22Rv1 (cell line): ENCODE data around the gene RUNX2.

Experiments
- ZFX ChIP-seq: fragments of 450-650 bp; IDR thresholded peaks from 2 replicates; pipeline ENCODE4 v1.6.1; 2017; ENCODE audit warnings: antibody characterized with exemption, borderline replicate concordance
- TF ChIP-seq, protein P1 (sequence below): fragments of 450-650 bp; IDR thresholded peaks from 2 replicates; pipeline ENCODE4 v1.5.1; 2017; ENCODE audit warnings: mild to moderate bottlenecking

- TF ChIP-seq, protein P1, sequence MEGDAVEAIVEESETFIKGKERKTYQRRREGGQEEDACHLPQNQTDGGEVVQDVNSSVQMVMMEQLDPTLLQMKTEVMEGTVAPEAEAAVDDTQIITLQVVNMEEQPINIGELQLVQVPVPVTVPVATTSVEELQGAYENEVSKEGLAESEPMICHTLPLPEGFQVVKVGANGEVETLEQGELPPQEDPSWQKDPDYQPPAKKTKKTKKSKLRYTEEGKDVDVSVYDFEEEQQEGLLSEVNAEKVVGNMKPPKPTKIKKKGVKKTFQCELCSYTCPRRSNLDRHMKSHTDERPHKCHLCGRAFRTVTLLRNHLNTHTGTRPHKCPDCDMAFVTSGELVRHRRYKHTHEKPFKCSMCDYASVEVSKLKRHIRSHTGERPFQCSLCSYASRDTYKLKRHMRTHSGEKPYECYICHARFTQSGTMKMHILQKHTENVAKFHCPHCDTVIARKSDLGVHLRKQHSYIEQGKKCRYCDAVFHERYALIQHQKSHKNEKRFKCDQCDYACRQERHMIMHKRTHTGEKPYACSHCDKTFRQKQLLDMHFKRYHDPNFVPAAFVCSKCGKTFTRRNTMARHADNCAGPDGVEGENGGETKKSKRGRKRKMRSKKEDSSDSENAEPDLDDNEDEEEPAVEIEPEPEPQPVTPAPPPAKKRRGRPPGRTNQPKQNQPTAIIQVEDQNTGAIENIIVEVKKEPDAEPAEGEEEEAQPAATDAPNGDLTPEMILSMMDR, result no peak
- TF ChIP-seq ZFX, result no peak
Observed at GRCh38 chr6:45301348-45302142, 26.6 kb upstream of the RUNX2 start.
